Subcutaneous adipose tissue (tissue), 4 donors: ENCODE data around the gene TMEM51. TPM values are rescaled to one million over a fixed set of nuclear protein-coding genes. Genes with fewer than 3 reads are reported as not detected.

Source experiments
- total RNA-seq, 4 donors: library from RNA; depleted of rRNA; stranded (reverse); fragments of >200 nt; gene quantifications; one replicate each; pipeline ENCODE4 v1.1.0, GENCODE V29; 2016
- TF ChIP-seq, protein P1 (sequence below): fragments of 450-650 bp; IDR thresholded peaks from one replicate; pipeline ENCODE4 v1.5.1; 2016; ENCODE audit warnings: low read depth, mild to moderate bottlenecking, control low read depth, antibody characterized with exemption, moderate library complexity

TMEM51 gene
- total RNA-seq, 4 donors from 2014 or later = 0.94 to 8.5 (median 1.1) TPM

DNA sequence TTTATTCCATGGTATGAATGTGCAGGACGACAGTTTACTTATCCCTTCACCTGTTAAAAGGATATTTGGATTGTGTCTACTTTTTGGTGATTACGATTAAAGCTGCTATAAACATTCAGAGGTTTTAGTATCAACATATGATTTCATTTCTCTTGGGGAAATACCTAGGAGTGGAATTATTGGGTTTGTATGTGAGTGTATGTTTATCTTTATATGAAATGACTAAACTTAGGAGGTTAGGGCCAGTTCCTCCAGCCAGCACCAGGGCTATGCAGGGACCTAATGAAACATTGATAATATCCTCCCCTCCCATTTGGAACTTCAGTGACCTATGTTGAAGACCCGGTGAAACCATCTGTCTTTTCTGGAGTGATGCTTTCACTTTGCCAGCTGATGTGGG, 13.8 kb downstream of the TMEM51 start:
- TF ChIP-seq, protein P1, sequence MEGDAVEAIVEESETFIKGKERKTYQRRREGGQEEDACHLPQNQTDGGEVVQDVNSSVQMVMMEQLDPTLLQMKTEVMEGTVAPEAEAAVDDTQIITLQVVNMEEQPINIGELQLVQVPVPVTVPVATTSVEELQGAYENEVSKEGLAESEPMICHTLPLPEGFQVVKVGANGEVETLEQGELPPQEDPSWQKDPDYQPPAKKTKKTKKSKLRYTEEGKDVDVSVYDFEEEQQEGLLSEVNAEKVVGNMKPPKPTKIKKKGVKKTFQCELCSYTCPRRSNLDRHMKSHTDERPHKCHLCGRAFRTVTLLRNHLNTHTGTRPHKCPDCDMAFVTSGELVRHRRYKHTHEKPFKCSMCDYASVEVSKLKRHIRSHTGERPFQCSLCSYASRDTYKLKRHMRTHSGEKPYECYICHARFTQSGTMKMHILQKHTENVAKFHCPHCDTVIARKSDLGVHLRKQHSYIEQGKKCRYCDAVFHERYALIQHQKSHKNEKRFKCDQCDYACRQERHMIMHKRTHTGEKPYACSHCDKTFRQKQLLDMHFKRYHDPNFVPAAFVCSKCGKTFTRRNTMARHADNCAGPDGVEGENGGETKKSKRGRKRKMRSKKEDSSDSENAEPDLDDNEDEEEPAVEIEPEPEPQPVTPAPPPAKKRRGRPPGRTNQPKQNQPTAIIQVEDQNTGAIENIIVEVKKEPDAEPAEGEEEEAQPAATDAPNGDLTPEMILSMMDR = no peak

DNA sequence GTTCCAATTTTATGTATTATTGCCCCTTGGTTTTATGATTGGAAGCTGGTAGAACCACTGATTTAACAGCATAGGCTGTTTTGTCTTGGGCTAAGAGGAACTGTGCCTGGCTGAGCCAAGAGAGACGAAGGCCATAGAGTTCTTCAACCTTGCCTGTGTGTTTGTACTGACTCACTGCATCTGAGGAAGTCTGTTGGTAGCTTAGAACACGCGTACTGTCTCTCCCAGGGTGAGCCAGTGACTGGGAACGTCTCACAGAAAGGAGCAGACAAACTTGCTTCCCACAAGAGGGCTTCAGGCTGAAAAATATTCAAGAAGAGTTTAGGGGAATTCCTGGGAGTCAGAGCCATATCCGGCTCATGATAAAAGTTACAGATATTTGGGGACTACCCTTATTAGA, 14.9 kb downstream of the TMEM51 start:
- TF ChIP-seq, protein P1 = no peak

DNA sequence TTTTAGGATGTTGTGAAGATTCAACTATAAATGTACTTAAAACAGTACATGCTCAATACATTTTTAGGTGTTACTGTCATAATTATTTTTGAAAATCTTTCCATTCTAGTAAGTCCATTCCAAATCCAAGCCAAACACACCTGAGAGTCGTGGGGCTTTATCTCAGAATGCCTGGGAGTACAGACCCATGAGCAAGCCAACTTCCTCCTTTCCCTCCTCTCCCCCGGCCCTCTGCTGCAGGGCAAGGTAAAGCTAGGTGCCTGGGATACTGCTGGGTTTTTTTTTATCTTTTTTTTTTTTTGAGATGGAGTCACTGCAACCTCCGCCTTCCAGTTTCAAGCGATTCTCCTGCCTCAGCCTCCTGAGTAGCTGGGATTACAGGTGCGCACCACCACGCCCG, 16.5 kb downstream of the TMEM51 start:
- TF ChIP-seq, protein P1 = no peak

DNA sequence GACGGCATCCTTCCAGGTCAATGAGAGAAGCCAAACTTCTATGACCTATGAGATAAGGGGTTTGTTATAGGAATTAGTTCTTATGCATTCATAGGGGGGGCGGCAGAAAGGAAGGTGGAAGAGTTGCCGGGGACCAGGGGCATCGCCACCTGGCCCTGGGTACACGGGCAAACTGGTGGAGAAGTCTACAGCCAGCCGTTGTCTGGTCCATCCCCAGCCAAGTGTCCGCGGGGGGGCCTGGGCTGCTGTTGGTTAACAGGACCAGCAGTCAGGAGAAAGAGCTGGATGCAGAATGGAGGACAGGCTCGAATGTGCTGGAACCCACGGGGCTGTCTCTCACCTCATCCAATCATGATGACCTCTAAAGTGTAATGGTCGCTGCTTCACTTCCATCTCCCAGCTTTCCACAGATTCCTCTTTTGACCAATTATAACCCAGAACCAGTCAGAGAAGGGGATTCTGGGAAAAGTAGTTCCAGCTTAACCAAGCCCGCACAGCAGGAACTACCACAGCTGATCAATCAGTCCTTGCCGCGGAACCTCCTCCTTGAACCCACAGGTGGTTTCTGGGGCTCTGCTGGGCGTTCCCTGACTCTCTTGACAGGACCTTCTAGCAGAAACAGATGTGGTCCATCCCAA, 17.8 kb downstream of the TMEM51 start:
- TF ChIP-seq, protein P1 = no peak

DNA sequence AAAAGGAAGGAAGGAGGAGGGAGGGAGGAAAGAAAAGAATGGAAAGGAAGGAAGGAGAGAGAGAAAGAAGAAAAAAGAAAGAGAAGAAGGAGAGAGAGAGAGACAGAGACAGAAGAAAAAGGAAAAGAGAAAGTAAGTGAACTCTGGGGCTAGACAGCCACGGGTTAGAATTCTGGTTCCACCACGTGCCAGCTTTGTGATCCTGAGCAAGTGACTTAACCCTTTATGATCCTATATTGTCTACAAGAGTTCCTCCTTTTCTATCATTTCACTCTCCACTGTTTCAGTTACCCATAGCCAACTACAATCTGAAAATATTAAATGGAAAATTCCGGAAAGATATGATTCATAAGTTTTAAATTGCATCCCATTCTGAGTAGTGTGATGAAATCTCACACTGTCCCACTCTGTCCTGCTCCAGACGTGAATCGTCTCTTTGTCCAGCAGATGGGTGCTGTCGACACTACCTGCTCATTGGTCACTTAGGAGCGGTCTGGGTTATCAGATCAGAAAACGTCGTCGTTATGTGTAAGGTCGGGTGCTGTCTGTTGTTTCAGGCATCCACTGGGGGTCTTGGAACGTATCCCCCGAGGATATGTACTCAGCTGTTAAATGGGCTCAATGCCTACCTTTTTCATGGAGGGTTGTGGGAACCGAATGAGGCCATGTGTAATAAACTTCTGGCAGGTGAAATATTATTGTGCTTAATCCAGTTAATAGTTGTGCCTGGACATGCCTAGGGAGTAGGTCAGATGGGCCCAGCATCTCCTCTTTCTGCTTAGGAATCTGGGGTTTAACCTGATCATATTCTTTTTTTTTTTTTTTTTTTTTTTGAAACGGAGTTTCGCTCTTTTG, 19.1 kb downstream of the TMEM51 start:
- TF ChIP-seq, protein P1 = no peak

DNA sequence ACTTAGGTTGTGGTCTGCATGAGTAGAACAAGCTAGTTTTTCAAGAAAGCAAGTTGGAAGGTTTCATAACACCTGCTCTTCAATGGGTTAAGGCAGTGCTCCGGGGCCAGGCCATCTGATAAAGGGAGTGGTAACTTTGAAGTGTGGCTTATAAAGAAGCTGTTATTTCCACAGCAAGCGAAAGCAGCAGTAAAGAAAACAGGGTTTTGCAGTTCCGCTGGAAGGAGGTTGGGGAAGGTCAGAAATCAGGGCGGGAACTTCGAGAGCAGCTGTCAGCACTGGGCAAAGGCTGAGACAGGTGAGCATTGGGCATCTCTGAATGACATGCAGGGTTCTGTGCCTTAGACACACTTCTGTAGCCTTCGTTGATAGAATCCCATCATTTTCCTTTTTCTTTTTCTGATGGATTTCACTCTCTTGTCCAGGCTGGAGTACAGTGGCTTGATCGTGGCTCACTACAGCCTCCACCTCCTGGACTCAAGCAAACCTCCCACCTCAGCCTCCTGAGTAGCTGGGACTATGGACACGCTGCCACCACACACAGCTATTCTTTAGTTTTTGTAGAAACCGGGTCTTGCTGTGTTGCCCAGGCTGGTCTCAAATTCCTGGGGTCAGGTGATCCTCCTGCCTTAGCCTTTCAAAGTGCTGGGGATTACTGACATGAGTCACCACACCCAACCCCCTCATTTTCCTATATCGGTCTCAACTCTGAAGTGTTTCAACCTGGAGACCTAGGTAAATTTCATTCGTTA, 20.5 kb downstream of the TMEM51 start:
- TF ChIP-seq, protein P1 = no peak

DNA sequence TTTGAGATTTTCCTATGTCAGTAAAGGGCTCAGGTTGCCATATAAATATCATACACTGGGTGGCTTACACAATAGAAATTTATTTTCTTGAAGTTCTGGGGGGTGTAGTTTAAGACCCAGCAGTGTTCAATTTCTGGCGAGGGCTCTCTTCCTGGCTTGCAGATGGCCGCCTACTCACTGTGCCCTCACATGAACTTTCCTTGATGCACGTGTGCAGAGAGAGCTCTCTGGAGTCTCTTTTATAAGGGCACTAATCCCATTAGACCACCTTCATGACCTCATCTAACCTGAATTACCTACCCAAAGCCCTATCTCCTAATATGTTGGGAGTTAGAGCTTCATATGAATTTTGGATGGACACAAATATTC, 21.1 kb downstream of the TMEM51 start:
- TF ChIP-seq, protein P1 = no peak
